Esophagus squamous epithelium (tissue), 4 donors: Measurements from ENCODE around the gene MYL5.

Source experiments
- CTCF ChIP-seq, 6 experiments: fragments of 450-650 bp in 4 of 6; fragments of 200-600 bp in 2 of 6; sonication (generic) in 2 of 6; IDR thresholded peaks; one replicate each; pipeline ENCODE4 v1.5.1; 2016 to 2019; ENCODE audit warnings: antibody characterized with exemption in 6 of 6, mild to moderate bottlenecking in 4 of 6, moderate library complexity in 4 of 6
- POLR2A ChIP-seq, 4 donors: fragments of 450-650 bp; IDR thresholded peaks; one replicate each; pipeline ENCODE4 v1.6.1; 2017; ENCODE audit warnings: antibody characterized with exemption in 4 of 4, mild to moderate bottlenecking in 4 of 4, moderate library complexity in 3 of 4

DNA sequence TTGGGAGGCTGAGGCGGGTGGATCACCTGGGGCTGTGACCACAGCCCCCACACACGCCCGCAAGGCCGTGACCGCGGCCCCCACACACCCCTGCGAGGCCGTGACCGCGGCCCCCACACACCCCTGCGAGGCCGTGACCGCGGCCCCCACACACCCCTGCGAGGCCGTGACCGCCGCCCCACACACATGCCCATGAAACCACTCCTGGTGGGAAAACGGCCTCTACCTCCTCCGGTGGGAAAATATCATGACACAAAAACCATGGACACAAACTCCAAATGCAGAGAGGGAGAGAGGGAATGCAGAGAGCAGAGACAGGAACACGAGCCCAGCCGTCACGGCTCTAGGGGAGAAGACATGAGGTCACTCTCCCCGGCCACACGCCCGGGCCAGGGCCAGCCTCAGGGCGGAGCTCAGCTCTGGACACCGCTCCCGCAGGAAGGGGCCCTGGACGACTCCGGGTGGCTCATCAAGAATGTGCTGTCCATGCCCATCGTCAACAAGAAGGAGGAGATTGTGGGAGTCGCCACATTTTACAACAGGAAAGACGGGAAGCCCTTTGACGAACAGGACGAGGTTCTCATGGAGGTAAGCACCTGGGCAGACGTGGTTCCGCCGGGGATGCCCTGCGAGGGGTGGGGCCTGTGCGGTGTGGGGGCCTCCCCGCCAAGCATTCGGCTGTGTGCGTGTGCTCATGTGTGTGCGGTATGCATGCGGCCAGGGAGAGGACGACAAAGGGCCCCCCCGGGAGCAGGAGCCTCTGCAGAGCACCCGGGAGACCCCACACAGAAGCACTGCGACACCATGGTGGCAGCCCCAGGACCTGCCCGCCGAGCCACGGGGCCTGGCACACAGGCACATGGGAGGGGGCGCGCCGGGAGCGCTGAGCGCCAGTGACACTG lies 17.7 kb upstream of the MYL5 start:
- no peak for TF ChIP-seq POLR2A (IDR thresholded peaks at IDR 0.05)
- TF ChIP-seq CTCF (IDR thresholded peaks at IDR 0.05), result no peak
